22Rv1 (cell line): Measurements from ENCODE around the gene DCLK1.

Experiments used
- CTCF ChIP-seq: fragments of 450-650 bp; IDR thresholded peaks from 2 replicates; pipeline ENCODE4 v1.5.1; 2017; ENCODE audit warnings: mild to moderate bottlenecking
- ZFX ChIP-seq: fragments of 450-650 bp; IDR thresholded peaks from 2 replicates; pipeline ENCODE4 v1.6.1; 2017; ENCODE audit warnings: antibody characterized with exemption, borderline replicate concordance

- no peak for TF ChIP-seq CTCF
- TF ChIP-seq ZFX: no peak
These were observed 129.6 kb downstream of the DCLK1 start for GRCh38 chr13:36001561-36001960.
